ENCODE results near the gene THAP11.

The THAP11 gene

GRCh38 chr16:67886387-67886786 is 44.3 kb downstream of the THAP11 start:
- peak; percentile 33 for DNase-seq

GRCh38 chr16:67888331-67888730 is 46.2 kb downstream of the THAP11 start:
- DNase-seq = no peak

GRCh38 chr16:67892375-67892774 is 50.3 kb downstream of the THAP11 start:
- no peak for DNase-seq

- peak; percentile 66 for DNase-seq
Observed at GRCh38 chr16:67892899-67893742, 51.0 kb downstream of the THAP11 start, which contains the start of gene PSKH1. Gene PSKH1, plus strand, starts transcription at chr16:67893254. Its CDS starts 15,496 bp downstream, at chr16:67908750.
